ENCODE data around the gene DYNLT1.
"Not testable (repeated sequence)": the region's sequence is repeated elsewhere in the genome, so short reads cannot be mapped to it uniquely, and the experiment has no call there.

The DYNLT1 gene

DNA sequence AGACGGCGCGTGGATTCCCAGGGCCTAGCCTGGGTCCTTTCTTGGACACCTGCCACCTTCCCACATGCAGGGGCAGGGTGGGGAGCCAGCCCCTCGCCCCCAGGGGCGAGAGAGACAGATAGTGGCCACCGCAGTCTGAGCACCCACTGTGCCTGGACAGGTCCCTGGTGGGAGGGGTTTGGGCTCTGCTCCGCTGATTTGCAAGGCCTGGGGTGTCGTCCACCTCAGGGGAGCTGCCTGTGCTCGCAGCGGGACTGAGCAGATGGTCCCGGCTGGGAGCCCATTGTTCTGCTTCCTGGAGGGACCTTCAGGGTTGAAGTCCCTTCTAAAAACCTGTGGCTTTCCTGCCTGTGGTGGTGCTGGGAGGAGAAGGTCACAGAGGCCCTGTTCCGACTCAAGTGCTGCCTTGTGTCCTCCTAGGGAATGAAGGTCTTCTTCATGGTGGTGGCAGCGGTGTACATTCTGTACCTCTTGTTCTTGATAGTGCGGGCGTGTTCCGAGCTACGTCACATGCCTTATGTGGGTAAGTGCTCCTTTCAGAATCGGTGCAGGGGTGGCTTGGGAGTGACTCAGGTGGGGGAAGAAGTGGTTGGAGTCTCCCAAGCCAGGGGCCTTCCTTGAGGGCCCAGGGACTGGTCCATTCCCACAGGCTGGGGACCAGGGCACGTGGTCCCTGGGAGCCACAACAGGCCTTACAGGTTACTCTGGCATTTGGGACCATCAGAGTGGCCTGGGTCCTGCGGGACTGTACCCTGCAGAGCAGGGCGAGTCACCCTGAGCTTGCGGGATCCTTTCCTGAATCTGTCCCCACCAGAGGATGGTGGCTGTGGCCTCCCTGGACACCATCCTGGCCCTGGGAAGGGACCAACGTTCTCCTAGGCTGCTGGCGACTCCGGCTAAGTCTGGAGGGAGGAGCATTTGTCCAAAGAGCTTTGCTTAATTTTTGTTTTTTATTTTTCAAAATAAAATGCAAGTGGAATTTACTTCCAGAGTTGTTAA, 19.6 kb downstream of the DYNLT1 start:
- no peak for DNase-seq (ENCODE audit: low read depth, low spot score)

DNA sequence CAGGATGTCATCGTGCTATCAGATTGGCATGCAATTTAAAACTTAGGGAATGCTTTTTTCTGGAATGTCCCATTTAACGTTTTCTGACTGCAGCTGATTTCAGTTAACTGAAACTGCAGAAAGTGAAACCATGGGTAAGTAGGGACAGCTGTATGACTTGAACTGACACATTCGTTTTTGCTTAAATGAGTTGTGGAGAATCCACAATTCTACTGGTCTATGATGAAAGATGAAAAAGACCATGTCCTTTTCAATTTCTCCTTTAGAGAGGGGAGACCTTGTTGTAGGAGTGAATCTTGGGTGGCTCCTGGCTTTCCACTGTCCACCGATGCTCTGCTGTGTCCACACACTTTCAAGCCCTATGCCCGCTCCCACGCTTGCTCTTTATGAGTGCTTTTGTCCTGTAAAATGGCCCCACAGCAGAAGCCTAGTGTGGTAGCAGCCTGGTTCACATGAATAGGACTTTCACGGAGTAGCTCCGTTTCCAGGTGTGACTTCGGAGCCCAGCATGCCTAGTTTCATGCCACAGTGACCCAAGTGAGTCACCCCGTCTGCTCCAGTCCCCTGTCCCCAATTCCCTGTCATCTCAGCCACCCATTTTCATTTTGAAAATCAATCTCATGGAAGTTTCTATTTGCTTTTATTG, 21.9 kb downstream of the DYNLT1 start:
- DNase-seq (ENCODE audit: low read depth, low spot score), result no peak

DNA sequence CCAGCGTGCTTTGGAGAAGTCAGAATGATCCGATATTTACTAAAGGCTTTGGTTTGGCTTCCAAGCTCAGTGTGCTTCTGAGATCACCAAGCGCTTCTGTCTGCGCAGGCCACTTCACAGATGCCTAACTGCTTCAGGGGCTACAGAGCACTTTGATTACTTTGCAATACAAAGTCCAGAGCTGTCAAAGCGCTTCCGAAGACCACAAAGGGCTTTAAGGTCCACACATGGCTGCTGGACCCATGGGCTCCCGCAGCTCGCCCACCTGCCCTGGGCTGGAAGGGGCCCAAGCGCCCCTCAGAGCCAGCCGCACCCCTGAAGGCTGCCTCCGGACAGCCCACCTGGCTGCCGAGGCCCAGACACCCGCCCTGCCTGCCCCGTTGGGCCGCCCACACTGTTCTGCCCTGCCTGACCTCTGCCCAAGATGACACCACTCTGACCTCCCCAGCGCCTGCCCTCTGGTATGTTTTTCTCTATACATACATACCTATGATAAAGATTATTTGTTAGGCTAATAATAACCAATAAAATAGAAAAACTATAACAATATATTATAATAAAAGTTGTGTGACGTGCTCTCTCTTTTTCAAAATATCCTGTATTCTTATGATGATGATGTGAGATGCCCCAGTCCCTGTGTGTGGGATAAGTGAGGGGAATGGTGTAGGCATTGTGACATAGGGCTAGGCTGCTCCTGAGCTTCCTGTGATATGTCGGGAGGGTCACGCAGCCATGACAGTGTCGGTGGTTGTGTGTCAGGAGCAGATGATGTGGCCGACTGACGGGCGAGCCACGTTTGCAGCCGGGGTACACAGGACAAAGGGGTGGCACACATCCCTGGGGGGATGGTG, 22.6 kb downstream of the DYNLT1 start:
- DNase-seq (ENCODE audit: low read depth, low spot score), result no peak

- no peak for DNase-seq (ENCODE audit: low read depth, low spot score)
These were observed 23.4 kb downstream of the DYNLT1 start for GRCh38 chr6:158620963-158621693.

- no peak for DNase-seq (ENCODE audit: low read depth, low spot score)
These were observed 24.4 kb downstream of the DYNLT1 start for GRCh38 chr6:158619922-158620801.

DNA sequence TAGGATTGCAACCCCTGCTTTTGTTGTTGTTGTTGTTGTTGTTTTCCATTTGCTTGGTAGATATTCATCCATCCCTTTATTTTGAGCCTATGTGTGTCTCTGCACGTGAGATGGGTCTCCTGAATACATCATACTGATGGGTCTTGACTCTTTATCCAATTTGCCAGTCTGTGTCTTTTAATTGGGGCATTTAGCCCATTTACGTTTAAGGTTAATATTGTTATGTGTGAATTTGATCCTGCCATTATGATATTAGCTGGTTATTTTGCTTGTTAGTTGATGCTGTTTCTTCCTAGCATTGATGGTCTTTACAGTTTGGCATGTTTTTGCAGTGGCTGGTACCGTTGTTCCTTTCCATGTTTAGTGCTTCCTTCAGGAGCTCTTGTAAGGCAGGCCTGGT, 26.3 kb downstream of the DYNLT1 start:
- not testable (repeated sequence) for DNase-seq (ENCODE audit: low read depth, low spot score)

DNA sequence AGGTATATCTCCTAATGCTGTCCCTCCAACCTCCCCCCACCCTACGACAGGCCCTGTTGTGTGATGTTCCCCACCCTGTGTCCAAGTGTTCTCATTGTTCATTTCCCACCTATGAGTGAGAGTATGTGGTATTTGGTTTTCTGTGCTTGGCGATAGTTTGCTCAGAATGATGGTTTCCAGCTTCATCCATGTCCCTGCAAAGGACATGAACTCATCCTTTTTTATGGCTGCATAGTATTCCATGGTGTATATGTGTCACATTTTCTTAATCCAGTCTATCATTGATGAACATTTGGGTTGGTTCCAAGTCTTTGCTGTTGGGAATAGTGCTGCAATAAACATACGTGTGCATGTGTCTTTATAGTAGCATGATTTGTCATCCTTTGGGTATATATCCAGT, 29.9 kb downstream of the DYNLT1 start:
- DNase-seq (ENCODE audit: low read depth, low spot score), result not testable (repeated sequence)

GRCh38 chr6:158611541-158612370, 32.8 kb downstream of the DYNLT1 start:
- no peak for DNase-seq (ENCODE audit: low read depth, low spot score)

- no peak for DNase-seq (ENCODE audit: low read depth, low spot score)
These were observed 33.5 kb downstream of the DYNLT1 start for GRCh38 chr6:158611039-158611438.

DNA sequence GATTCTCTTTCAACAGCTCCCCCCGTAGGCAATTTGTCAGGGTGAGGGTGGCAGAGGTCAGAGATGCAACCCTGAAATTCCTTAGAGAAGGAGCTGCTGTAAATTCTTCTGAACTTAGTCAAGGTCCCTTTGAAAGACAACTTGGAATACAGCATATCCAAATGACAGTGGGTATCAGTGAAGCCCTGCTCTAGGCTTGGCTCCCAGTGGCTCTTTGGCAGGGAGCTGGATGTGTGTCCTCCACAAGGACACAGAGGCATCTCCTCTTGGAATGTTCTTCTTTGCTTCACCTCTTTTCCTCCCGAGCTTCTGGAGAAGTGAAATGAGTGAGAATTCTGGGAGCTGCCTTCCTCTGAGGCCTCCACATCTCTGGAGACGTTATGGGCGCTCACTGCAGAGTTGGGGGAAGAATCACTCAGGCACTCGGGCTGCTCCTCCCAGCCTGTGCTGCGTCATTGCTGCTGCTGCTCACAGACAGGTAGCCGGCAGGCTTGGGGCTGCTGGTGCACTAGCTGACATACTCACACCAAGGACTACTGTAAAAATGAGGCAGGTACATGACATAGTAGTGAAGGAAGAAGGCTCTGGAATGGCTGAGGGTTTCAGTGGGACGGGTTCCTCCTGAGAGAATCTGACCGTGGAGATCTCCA, 34.1 kb downstream of the DYNLT1 start:
- DNase-seq (ENCODE audit: low read depth, low spot score), result no peak

DNA sequence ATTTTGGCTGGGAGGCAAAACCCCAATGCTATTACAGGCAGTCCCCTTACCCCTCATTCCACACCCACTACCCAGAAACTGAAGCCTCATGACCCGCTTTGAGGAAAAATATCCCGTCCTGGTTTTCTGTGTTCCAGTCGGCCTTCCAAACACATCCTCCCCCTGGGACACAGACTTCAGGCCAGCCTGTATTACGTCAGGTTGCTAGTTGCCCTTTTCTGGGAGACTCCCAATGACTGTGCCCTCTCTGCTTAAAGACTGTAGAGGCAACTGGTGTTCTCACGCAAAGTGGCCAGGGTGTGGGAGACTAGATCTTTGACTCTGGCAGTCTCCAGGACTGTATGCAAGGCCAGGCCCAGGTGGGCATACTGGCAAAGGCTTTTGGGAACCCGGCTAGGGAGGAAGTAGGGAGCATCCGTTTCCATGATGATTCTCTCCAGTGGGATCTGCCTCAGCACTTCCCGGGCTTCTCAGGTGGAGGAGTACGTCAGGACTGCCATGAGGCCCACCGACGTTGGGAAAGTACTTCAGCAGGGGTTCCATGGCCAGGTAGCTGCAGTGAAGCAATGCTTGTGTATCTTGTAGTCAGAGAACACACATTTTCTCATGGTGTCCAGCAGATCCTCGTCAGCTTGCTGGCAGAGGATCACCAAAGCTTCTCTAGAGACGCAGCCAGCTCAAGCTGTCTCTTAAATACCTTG, 34.9 kb downstream of the DYNLT1 start:
- DNase-seq (ENCODE audit: low read depth, low spot score), result no peak

GRCh38 chr6:158608221-158608620, 36.3 kb downstream of the DYNLT1 start:
- DNase-seq (ENCODE audit: low read depth, low spot score), result no peak

DNA sequence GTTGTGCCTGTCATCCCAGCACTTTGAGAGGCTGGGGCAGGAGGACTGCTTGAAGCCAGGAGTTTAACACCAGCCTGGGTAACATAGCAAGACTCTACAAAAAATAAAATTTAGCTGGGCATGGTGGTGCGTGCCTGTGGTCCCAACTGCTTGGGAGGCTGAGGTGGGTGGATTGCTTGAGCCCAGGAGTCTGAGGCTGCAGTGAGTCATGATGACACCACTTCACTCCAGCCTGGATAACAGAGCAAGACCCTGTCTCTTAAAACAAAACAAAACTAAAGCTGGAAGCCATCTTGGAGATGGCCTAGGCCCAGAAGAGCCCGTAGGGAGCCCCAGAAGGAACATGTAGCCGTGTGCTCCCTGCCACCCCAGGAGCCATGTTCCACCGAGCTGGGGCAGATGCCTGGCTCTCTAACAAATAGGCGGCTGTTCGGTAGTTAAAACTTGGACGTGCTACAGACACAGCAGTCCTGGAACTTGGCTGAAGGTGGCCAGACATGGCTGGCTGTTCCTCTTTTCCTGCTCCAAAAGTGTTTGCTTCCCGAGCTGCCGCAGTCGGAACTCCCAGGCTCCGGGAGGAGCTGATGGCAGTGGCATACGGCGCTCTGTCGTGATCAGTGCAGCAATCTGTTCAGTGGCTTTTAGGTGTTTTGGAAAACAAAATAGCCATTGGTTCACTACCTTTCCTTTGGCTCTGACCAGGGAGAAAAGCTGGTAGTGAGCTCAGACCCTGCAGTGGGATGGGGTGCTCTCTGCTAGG, 37.0 kb downstream of the DYNLT1 start:
- DNase-seq (ENCODE audit: low read depth, low spot score), result no peak

DNA sequence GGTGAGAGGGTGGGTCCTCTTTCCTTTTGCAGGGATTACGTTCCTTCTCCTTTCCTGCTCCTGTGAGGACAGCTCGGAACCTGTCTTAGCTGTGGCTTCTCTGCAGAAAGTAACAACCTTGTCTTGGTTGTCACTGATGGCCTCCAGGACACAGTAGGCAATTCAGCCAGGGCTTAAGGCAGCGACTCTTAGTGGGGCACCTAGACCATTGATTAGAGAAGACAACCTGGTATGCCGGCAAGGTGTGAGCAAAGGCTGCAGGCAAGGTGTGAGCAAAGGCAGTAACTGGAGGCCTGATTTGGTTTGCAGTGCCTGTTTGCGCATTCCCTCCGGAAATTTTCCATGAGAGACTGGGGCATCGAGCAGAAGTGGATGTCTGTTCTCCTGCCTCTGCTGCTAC, 37.6 kb downstream of the DYNLT1 start:
- no peak for DNase-seq (ENCODE audit: low read depth, low spot score)

DNA sequence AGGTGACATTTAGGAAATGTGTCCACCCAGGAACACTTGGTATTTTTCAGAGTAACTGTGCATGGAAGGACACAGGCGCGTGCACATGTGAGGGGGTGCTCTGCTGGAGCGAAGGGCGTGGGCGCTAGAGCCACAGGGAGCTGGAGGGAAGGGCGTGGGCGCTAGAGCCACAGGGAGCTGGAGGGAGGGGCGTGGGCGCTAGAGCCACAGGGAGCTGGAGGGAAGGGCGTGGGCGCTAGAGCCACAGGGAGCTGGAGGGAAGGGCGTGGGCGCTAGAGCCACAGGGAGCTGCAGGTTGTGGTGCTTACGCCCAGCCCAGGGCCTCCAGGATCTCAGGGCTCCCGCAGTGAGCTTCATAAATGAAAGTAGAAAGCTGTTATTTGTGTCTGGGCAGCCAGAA, 38.5 kb downstream of the DYNLT1 start:
- not testable (repeated sequence) for DNase-seq (ENCODE audit: low read depth, low spot score)

- DNase-seq (ENCODE audit: low read depth, low spot score), result peak; percentile 46
These were observed 39.2 kb downstream of the DYNLT1 start for GRCh38 chr6:158605266-158605878.

DNA sequence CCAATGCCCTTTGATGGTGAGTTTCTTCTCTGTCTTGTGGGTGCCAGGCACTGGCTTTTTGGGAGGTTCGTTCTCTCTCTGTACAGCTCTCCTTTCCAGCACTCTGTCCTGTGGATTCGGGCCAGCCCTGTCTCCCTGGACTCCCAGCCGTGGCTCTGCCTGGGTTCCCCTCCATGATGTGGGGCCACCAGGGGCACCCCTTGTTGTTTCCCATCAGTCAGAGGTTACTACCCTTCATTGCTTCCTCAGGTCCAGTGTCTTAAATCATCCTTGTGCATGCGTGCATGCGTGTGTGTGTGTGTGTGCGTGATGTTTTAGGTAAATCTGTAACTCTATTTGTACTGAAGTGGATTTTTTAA, 40.5 kb downstream of the DYNLT1 start:
- no peak for DNase-seq (ENCODE audit: low read depth, low spot score)

Data from smooth muscle cell of the brain vasculature (primary cell).